Adrenal gland (tissue), 5 donors: ENCODE results near the gene EPB41L2.

Experiments
- CTCF ChIP-seq, 6 experiments: fragments of 450-650 bp in 4 of 6; fragments of 200-600 bp in 2 of 6; sonication (generic) in 1 of 6; IDR thresholded peaks; 1 replicate in 5 of 6; 2 replicates in 1 of 6; pipeline versions ENCODE4 v1.5.1 to v1.8.0; 2016 to 2021; ENCODE audit warnings: antibody characterized with exemption in 6 of 6, mild to moderate bottlenecking in 2 of 6, moderate library complexity in 1 of 6
- POLR2A ChIP-seq, 2 donors: fragments of 450-650 bp; IDR thresholded peaks; one replicate each; pipeline ENCODE4 v1.6.1; 2017; ENCODE audit warnings: antibody characterized with exemption in 2 of 2, mild to moderate bottlenecking in 2 of 2, moderate library complexity in 1 of 2
- donor health status: DM: no; HTN: no; CAD: no.

GRCh38 chr6:130997061-130997753, 65.8 kb downstream of the EPB41L2 start:
- TF ChIP-seq CTCF (IDR thresholded peaks at IDR 0.05) (no peak), POLR2A (IDR thresholded peaks at IDR 0.05) (no peak)
